ENCODE measurements around the gene GIPC2.
"Not testable (repeated sequence)": the region's sequence is repeated elsewhere in the genome, so short reads cannot be mapped to it uniquely, and the experiment has no call there.

GIPC2 gene

GRCh38 chr1:78070210-78070609, 24.4 kb downstream of the GIPC2 start:
- no peak for DNase-seq

GRCh38 chr1:78070758-78071157, 25.0 kb downstream of the GIPC2 start:
- DNase-seq: no peak

DNA sequence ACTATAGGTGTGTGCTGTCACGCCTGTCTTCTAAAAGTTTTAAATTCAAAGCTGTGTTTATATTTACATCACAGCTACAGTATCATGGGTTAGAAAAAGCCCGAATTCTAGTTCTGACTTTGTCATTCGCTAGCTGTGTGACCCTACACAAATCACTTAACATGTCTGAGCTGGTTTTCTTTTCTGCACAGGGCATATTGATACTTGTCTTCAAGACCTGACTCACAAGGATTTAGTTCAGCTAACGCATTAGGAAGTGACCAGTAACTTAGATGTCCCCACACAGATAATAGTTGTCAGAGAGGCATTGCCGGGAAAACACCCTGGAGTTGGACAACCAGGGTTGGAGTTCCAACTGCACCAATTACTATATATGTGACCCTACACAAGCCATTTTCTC, 25.9 kb downstream of the GIPC2 start:
- no peak for DNase-seq

DNA sequence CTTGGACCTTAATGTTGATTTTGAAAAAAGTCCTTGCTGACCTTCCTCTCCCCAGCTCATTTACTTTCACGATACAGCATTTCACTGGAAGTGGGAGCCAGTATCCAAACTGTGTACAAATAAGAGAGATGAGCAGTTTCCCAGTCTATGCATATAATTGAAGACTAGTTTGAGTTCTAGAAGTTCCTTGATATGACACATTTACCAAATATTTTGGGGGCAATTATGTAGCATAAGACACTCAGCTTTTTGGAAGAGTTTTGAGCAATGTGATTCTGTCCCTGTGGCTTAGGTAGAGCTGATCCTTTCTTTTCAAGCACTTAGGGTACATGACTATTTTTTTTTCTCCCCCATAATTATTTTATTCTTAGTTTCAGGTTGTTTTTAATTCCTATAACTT, 26.4 kb downstream of the GIPC2 start:
- DNase-seq: no peak

GRCh38 chr1:78073441-78073840, 27.7 kb downstream of the GIPC2 start:
- DNase-seq: no peak

- no peak for DNase-seq
These were observed 29.9 kb downstream of the GIPC2 start for GRCh38 chr1:78075621-78076020.

DNA sequence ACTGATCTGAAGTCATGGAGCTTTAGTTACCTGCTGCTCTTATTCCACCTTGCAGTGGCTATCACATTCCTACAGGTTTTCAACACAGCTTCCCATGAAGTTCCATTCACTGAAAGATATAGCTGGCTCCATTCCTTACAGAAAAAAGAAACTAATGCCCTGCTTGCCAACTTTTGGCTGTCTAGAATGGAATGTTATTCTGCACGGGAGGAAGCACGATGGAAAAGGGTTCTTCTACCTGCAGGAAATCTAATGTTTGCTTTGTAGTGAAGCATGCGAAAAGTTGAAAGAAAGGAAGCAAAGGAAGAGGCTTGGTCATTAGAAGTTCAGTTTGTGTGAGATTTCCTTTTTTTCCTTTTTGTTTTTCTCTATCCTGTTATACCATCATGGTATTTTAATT, 32.6 kb downstream of the GIPC2 start:
- no peak for DNase-seq

GRCh38 chr1:78079580-78079979, 33.8 kb downstream of the GIPC2 start:
- DNase-seq: no peak

GRCh38 chr1:78080767-78081166, 35.0 kb downstream of the GIPC2 start:
- no peak for DNase-seq

DNA sequence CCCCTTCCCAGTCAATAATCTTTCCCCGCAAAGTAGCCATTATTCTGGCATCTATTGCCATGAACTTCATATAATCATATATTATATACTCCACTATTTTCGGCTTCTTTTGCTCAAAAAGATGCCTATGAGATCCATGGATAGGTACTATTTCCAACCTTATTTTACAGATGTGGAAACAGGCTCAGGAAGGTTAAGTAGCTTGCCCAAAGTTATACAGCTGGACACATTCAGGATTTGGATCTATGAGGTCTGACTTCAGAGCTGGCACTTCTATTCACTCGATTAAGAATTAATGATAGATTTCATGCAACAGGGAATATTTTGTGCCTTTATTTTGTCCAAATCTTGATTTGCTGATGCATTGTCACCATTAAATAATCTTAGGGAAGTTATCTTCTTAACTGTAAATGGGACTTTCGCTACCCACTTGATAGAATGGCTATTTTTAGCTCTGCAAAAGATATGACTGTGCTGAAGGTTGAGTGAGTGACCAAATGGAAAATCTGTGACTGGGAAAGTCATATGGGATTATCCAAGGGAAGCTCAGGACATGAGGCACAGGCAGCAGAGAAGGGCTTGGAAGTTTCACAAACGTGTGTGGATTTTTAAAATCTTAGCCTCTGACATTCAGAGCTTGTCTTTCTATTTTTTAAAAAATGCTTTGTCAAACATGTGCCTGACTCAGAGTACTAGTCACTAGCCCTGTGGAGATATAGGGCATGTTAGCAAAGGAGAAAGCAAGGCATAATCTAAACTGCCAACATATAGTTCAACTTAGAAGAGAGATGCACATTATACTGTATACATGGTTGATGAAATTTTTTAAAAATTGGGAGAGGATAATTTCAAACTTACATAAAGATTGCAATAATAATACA, 36.5 kb downstream of the GIPC2 start:
- DNase-seq: no peak

- DNase-seq: not testable (repeated sequence)
These were observed 38.9 kb downstream of the GIPC2 start for GRCh38 chr1:78084639-78085038.

- no peak for DNase-seq
These were observed 40.9 kb downstream of the GIPC2 start for GRCh38 chr1:78086697-78087096.

DNA sequence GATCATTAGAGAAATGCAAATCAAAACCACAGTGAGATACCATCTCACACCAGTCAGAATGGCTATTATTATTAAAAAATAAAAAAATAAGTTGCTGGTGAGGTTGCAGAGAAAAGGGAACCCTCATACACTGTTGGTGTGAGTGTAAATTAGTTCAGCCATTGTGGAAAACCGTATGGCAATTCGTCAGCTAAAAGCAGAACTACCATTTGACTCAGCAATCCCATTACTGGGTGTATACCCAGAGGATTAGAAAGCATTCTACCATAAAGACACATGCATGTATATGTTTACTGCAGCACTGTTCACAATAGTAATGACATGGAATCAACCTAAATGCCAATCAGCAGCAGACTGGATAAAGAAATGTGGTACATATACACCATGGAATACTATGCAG, 42.2 kb downstream of the GIPC2 start:
- no peak for DNase-seq

GRCh38 chr1:78088486-78088885, 42.7 kb downstream of the GIPC2 start:
- no peak for DNase-seq

DNA sequence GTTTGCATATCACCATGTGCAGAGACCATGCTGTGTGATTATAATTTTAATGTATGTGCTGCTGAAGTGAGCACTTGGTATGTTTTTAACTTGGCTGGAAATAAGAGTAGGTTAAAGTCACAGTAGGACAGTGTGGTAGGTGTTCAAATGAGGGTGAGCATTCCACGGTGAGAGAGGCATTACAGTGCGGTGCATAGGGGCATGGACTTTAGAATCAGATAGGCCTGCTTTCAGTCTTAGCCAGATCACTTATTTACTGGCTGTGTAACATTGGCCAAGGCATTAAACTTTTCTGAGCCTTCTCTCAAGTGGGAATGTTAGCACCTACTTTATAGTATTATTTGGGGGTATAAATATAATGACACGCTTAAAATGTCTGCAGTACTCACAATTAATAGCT, 43.2 kb downstream of the GIPC2 start:
- no peak for DNase-seq

DNA sequence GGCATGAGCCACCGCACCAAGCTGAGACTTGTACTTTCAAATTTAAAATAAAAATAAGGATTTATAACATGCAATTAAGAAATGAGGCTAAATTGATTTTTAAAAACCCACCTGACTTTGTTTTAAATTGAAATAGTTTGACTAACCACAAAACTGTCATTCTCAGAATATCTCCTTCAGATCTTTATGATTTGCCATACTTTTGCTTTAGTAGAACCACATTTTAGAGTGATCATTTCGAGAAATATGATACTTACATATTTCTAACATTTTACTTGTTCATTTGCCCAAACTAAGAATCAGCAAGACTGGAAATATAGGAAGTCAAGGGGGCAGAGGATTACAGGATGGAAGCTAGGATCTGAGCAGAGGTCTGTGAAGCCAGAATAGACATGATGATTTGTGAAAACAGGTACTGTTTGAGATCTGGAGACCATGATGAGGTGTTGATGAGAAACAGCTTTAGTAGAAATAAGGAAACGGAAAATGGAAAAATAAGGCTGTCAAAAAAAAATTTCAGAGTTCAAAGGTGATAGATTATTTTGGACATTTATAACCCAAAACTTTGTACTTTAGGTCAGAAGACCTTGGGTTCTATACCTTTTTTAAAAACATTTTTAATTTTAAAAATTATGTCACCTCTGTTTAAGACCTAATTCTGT, 44.8 kb downstream of the GIPC2 start:
- DNase-seq: no peak

DNA sequence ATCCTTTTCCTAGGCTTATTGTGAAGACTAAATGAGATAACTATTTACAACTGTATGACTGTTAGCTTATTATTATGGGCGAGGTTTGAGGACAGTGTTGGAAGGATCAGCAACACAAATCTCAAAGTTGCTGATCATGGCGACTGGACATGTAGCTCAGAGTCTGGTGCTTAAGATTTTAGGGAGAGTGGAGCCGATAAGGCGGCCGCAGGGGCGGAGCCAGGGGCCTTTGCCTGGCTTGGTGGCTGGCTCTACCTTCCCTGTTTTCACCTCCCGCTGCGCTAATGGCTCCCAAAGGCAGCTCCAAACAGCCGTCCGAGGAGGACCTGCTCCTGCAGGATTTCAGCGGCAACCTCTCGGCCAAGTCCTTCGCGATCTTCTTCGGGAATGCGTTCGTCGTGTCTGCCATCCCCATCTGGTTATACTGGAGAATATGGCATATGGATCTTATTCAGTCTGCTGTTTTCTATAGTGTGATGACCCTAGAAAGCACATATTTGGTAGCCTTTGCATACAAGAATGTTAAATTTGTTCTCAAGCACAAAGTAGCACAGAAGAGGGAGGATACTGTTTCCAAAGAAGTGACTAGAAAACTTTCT, 45.5 kb downstream of the GIPC2 start:
- DNase-seq: no peak

DNA sequence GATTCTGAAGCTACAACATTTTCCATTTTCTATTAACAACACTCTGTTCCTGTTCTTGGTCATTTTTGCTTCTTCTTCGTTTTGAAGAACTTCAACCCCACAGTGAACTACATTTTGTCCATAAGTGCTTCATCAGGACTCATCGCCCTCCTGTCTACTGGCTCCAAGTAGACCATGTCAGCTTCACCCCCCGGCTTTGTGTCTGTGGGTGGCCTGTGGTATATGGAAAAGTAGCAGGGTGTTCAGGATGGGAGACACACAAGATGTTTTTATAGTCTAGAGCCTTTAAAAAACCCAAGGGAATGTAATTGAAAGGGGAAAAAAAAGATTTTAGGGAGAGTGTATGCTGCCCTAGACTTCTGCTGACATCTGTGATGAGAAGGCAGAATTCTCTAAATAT, 46.1 kb downstream of the GIPC2 start:
- DNase-seq: no peak

DNA sequence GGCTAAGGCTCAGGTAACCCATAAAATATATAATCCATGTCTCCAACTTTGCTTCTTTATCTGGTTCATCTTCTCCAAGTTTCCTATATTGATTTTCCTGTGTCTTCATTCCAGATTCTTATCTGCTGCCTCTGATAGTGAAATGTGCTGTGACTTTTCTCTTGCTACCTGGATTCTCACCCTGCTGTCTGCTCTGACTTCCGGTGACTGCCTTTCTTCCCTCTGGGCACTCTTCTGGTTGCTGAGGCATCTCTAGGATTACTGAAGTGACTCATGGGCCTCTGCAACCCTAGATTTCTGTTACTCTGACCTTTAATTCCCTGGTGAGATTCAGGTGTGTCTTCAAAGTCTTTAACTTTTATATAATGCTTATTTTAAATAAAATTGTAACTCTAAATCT, 46.9 kb downstream of the GIPC2 start:
- DNase-seq: no peak

- DNase-seq: no peak
These were observed 47.8 kb downstream of the GIPC2 start for GRCh38 chr1:78093560-78093959.

- DNase-seq: no peak
These were observed 48.9 kb downstream of the GIPC2 start for GRCh38 chr1:78094639-78095038.

GRCh38 chr1:78095593-78095992, 49.8 kb downstream of the GIPC2 start:
- no peak for DNase-seq

GRCh38 chr1:78096017-78096416, 50.3 kb downstream of the GIPC2 start:
- DNase-seq: no peak

- no peak for DNase-seq
These were observed 51.2 kb downstream of the GIPC2 start for GRCh38 chr1:78096976-78097375.

All from activated CD4-positive, alpha-beta T cell treated with anti-CD3 and anti-CD28 coated beads, Interleukin-2, amount 50 U/mL, for 4 hours (primary cell).